ENCODE measurements around the gene TSPAN18. TPM values are rescaled to one million over a fixed set of nuclear protein-coding genes. Genes with fewer than 3 reads are reported as not detected.

TSPAN18 gene
- total RNA-seq, 6 donors from 2014 or later, result 8.2 to 48.6 (median 17.5) TPM

GRCh38 chr11:44930588-44931302 lies 204.0 kb downstream of the TSPAN18 start:
- no peaks in the 10 kb centered on the region for H3K9me3 ChIP-seq
- ATAC-seq (ENCODE audit: low FRiP score in 2 of 2), result no peak
- H3K27ac ChIP-seq, result no peak overlapping the region
- DNase-seq, result no peak
- H3K4me3 ChIP-seq, result no peak overlapping the region
- TF ChIP-seq POLR2AphosphoS5 (IDR thresholded peaks at IDR 0.05) (no peak), CTCF (IDR thresholded peaks at IDR 0.05) (no peak), POLR2A (IDR thresholded peaks at IDR 0.05) (no peak), EP300 (IDR thresholded peaks at IDR 0.05) (no peak)
- H3K36me3 ChIP-seq, result peaks cover 0 to 26% (median 23%) of the 10 kb centered on the region in 4 donors
- 72 to 81% methylated on average over 13 of the region's 13 CpGs for WGBS, 2 donors
- H3K4me1 ChIP-seq, result no peaks in the 10 kb centered on the region
- no peaks in the 10 kb centered on the region for H3K27me3 ChIP-seq

- no peaks in the 10 kb centered on the region for H3K9me3 ChIP-seq
- DNase-seq (no peak), ATAC-seq (ENCODE audit: low FRiP score in 2 of 2) (no peak)
- TF ChIP-seq POLR2A (IDR thresholded peaks at IDR 0.05) (no peak), EP300 (IDR thresholded peaks at IDR 0.05) (no peak), CTCF (IDR thresholded peaks at IDR 0.05) (no peak), POLR2AphosphoS5 (IDR thresholded peaks at IDR 0.05) (no peak)
- no peaks in the 10 kb centered on the region for H3K27me3 ChIP-seq
- peaks cover 0 to 3% (median 0%) of the 10 kb centered on the region in 4 donors for H3K4me1 ChIP-seq
- peaks cover 0 to 29% (median 24%) of the 10 kb centered on the region in 4 donors for H3K36me3 ChIP-seq
- no peak overlapping the region for H3K27ac ChIP-seq
- 75 to 79% methylated on average over 3 of the region's 3 CpGs for WGBS, 2 donors
- no peak overlapping the region for H3K4me3 ChIP-seq
Observed at GRCh38 chr11:44931466-44931865, 204.7 kb downstream of the TSPAN18 start.

GRCh38 chr11:44934110-44934509 lies 207.3 kb downstream of the TSPAN18 start:
- Histone ChIP-seq H3K4me3 (no peak overlapping the region), H3K36me3 (peaks cover 0 to 45% (median 26%) of the 10 kb centered on the region in 4 donors), H3K4me1 (peaks cover 0 to 10% (median 2%) of the 10 kb centered on the region in 4 donors), H3K27ac (no peak overlapping the region), H3K9me3 (no peaks in the 10 kb centered on the region), H3K27me3 (no peaks in the 10 kb centered on the region)
- 80 to 100% methylated on average over 2 of the region's 2 CpGs for WGBS, 2 donors
- no peak for DNase-seq
- TF ChIP-seq POLR2A (IDR thresholded peaks at IDR 0.05) (no peak), EP300 (IDR thresholded peaks at IDR 0.05) (no peak), CTCF (IDR thresholded peaks at IDR 0.05) (no peak), POLR2AphosphoS5 (IDR thresholded peaks at IDR 0.05) (no peak)
- no peak for ATAC-seq (ENCODE audit: low FRiP score in 2 of 2)

- TF ChIP-seq POLR2A (IDR thresholded peaks at IDR 0.05) (no peak), CTCF (IDR thresholded peaks at IDR 0.05) (no peak), EP300 (IDR thresholded peaks at IDR 0.05) (no peak), POLR2AphosphoS5 (IDR thresholded peaks at IDR 0.05) (no peak)
- peaks cover 0 to 10% (median 4%) of the 10 kb centered on the region in 4 donors for H3K4me1 ChIP-seq
- ATAC-seq (ENCODE audit: low FRiP score in 2 of 2) (no peak), DNase-seq (no peak)
- no peak overlapping the region for H3K27ac ChIP-seq
- peaks cover 0 to 45% (median 26%) of the 10 kb centered on the region in 4 donors for H3K36me3 ChIP-seq
- H3K4me3 ChIP-seq, result no peak overlapping the region
- H3K9me3 ChIP-seq, result no peaks in the 10 kb centered on the region
- H3K27me3 ChIP-seq, result no peaks in the 10 kb centered on the region
- WGBS, 2 donors, result 88% methylated on average over 13 of the region's 13 CpGs
Observed at GRCh38 chr11:44934735-44935250, 208.0 kb downstream of the TSPAN18 start.
